H1 (cell line): ENCODE results near the gene DLG5. TPM values are rescaled to one million over a fixed set of nuclear protein-coding genes. Genes with fewer than 3 reads are reported as not detected.

Experiments
- CTCF ChIA-PET: fragments of 300-600 bp; sonication (Branson Sonifier 250); formaldehyde crosslinking; loops from one replicate; lab custom pipeline; 2021; ENCODE audit not compliant: partially characterized antibody; lab: Charles Lee
- POLR2A ChIA-PET: fragments of 300-600 bp; sonication (Branson Sonifier 250); formaldehyde crosslinking; loops from one replicate; lab custom pipeline; 2021; ENCODE audit warnings: inconsistent platforms; ENCODE audit not compliant: partially characterized antibody; lab: Charles Lee
- DNase-seq, 2 experiments: peaks; one replicate each; pipeline versions ENCODE4 v3.0.0 to v3.0.0-alpha.2; 2010 to 2022; ENCODE audit warnings: low spot score in 2 of 2, low read depth in 1 of 2, mixed read lengths in 1 of 2
- FAIRE-seq: peaks from 2 replicates; lab custom pipeline; 2011; peaks lifted over from hg19 to GRCh38; lab: Jason Lieb, UNC
- H2AFZ ChIP-seq: 2 replicates; pipeline ENCODE4 v1.8.1; 2012; ENCODE audit warnings: low read length, inconsistent platforms
- H2AK5ac ChIP-seq: 2 replicates; pipeline ENCODE4 v1.6.1; 2013; ENCODE audit warnings: low read depth, low read length
- H2BK120ac ChIP-seq: replicated peaks from 2 replicates; pipeline ENCODE3; 2013; ENCODE audit warnings: low read depth, low read length, inconsistent platforms
- H2BK12ac ChIP-seq: 2 replicates; pipeline ENCODE4 v1.6.1; 2013; ENCODE audit warnings: low read depth, low read length
- H2BK15ac ChIP-seq: 2 replicates; pipeline ENCODE4 v1.6.1; 2013; ENCODE audit warnings: low read length
- H2BK20ac ChIP-seq: 2 replicates; pipeline ENCODE4 v1.6.1; 2013; ENCODE audit warnings: low read length
- H2BK5ac ChIP-seq: 2 replicates; pipeline ENCODE4 v1.6.1; 2013; ENCODE audit warnings: low read depth, low read length
- H3K14ac ChIP-seq: 2 replicates; pipeline ENCODE4 v1.6.1; 2013; ENCODE audit warnings: inconsistent platforms; ENCODE audit not compliant: insufficient read length
- H3K18ac ChIP-seq: 2 replicates; pipeline ENCODE4 v1.6.1; 2013; ENCODE audit warnings: low read length; ENCODE audit errors: extremely low read depth
- H3K23ac ChIP-seq: 2 replicates; pipeline ENCODE4 v1.6.1; 2013; ENCODE audit warnings: inconsistent platforms; ENCODE audit not compliant: insufficient read length
- H3K23me2 ChIP-seq: 2 replicates; pipeline ENCODE4 v1.6.1; 2013; ENCODE audit warnings: low read depth, low read length
- H3K27ac ChIP-seq: 2 replicates; pipeline ENCODE4 v1.6.1; 2011; ENCODE audit warnings: low read depth, low read length, inconsistent platforms
- H3K27me3 ChIP-seq, 4 experiments: replicated peaks in 1 of 4; 1 replicate in 1 of 4; 2 replicates in 3 of 4; pipeline versions ENCODE4 v1.6.1 to v1.8.1; 2011 to 2013; ENCODE audit warnings: low read length in 3 of 4, mild to moderate bottlenecking in 3 of 4, inconsistent platforms in 2 of 4, mixed read lengths in 2 of 4, moderate library complexity in 1 of 4; ENCODE audit not compliant: control insufficient read depth in 3 of 4, insufficient read depth in 3 of 4; ENCODE audit errors: extremely low read depth in 1 of 4
- H3K36me3 ChIP-seq, 4 experiments: 2 replicates each; pipeline versions ENCODE4 v1.6.1 to v1.8.1; 2011 to 2013; ENCODE audit warnings: mild to moderate bottlenecking in 4 of 4, low read length in 3 of 4, moderate library complexity in 2 of 4, control low read depth in 1 of 4, inconsistent platforms in 1 of 4; ENCODE audit not compliant: insufficient read depth in 4 of 4, control insufficient read depth in 2 of 4
- H3K4ac ChIP-seq: replicated peaks from 2 replicates; pipeline ENCODE3; 2013; ENCODE audit warnings: low read length, low read depth, mixed read lengths, inconsistent platforms; ENCODE audit not compliant: insufficient read length
- H3K4me1 ChIP-seq, 4 experiments: replicated peaks in 1 of 4; 1 replicate in 1 of 4; 2 replicates in 3 of 4; pipeline versions ENCODE4 v1.6.1 to v1.8.1; 2011 to 2013; ENCODE audit warnings: low read length in 3 of 4, inconsistent platforms in 2 of 4, mixed read lengths in 1 of 4; ENCODE audit not compliant: insufficient read depth in 4 of 4, control insufficient read depth in 3 of 4
- H3K4me2 ChIP-seq, 2 experiments: 2 replicates each; pipeline versions ENCODE4 v1.6.1 to v1.8.1; 2011 to 2013; ENCODE audit warnings: low read depth in 2 of 2, low read length in 2 of 2, control low read depth in 1 of 2, inconsistent platforms in 1 of 2, mild to moderate bottlenecking in 1 of 2; ENCODE audit not compliant: insufficient read depth in 1 of 2
- H3K4me3 ChIP-seq, 4 experiments: fragments of 200-600, 300-600 bp in 1 of 4; sonication (generic), shearing (Covaris generic), sonication (Bioruptor Twin) in 1 of 4; 2 replicates each; pipeline versions ENCODE4 v1.5.1 to v1.8.1; 2011 to 2016; ENCODE audit warnings: low read length in 4 of 4, low read depth in 3 of 4, control low read depth in 2 of 4, inconsistent platforms in 2 of 4, mild to moderate bottlenecking in 2 of 4, mixed read lengths in 1 of 4, moderate library complexity in 1 of 4; ENCODE audit not compliant: insufficient read depth in 2 of 4; ENCODE audit errors: extremely low read depth in 1 of 4
- H3K56ac ChIP-seq: replicated peaks from 2 replicates; pipeline ENCODE3; 2013; ENCODE audit warnings: low read depth, mild to moderate bottlenecking, mixed read lengths, low read length, inconsistent platforms; ENCODE audit not compliant: insufficient read length
- H3K79me1 ChIP-seq: 2 replicates; pipeline ENCODE4 v1.6.1; 2013; ENCODE audit warnings: low read depth, low read length, control low read depth
- H3K79me2 ChIP-seq, 2 experiments: 2 replicates each; pipeline versions ENCODE4 v1.6.1 to v1.8.1; 2012 to 2013; ENCODE audit warnings: low read length in 2 of 2, mild to moderate bottlenecking in 2 of 2, inconsistent platforms in 1 of 2; ENCODE audit not compliant: insufficient read depth in 2 of 2, control insufficient read depth in 1 of 2
- H3K9ac ChIP-seq, 4 experiments: replicated peaks in 1 of 4; 1 replicate in 1 of 4; 2 replicates in 3 of 4; pipeline versions ENCODE4 v1.6.1 to v1.8.1; 2011 to 2013; ENCODE audit warnings: low read depth in 3 of 4, low read length in 3 of 4, control low read depth in 2 of 4, mild to moderate bottlenecking in 2 of 4, moderate library complexity in 2 of 4, inconsistent platforms in 1 of 4; ENCODE audit errors: extremely low read depth in 1 of 4
- H3K9me3 ChIP-seq, 2 experiments: 2 replicates each; pipeline versions ENCODE4 v1.6.1 to v1.8.1; 2012 to 2013; ENCODE audit warnings: mild to moderate bottlenecking in 2 of 2, moderate library complexity in 2 of 2, control low read depth in 1 of 2, inconsistent platforms in 1 of 2, low read depth in 1 of 2, low read length in 1 of 2, mixed read lengths in 1 of 2; ENCODE audit not compliant: insufficient read depth in 2 of 2
- H4K20me1 ChIP-seq, 2 experiments: replicated peaks in 1 of 2; 2 replicates each; pipeline versions ENCODE3 to v1.8.1; 2011 to 2013; ENCODE audit warnings: inconsistent platforms in 2 of 2, low read length in 2 of 2, mild to moderate bottlenecking in 1 of 2; ENCODE audit not compliant: insufficient read depth in 2 of 2, control insufficient read depth in 1 of 2
- H4K5ac ChIP-seq: 2 replicates; pipeline ENCODE4 v1.6.1; 2013; ENCODE audit warnings: low read length, low read depth, mixed read lengths, inconsistent platforms; ENCODE audit not compliant: insufficient read length
- H4K8ac ChIP-seq: 2 replicates; pipeline ENCODE4 v1.8.0; 2013; ENCODE audit warnings: mild to moderate bottlenecking, moderate library complexity, low read length, inconsistent platforms; ENCODE audit not compliant: insufficient read depth; ENCODE audit errors: extremely low read depth
- H4K91ac ChIP-seq: replicated peaks from 2 replicates; pipeline ENCODE3; 2013; ENCODE audit warnings: low read length, mixed read lengths, inconsistent platforms; ENCODE audit not compliant: insufficient read length
- BCL11A ChIP-seq, 2 experiments: IDR thresholded peaks; one replicate each; pipeline ENCODE4 v1.6.1; 2011; ENCODE audit warnings: low read depth in 2 of 2, low read length in 2 of 2, mild to moderate bottlenecking in 2 of 2
- KDM1A ChIP-seq: fragments of 200-600, 300-600 bp; sonication (generic); IDR thresholded peaks from 2 replicates; pipeline ENCODE4 v1.7.1; 2016; ENCODE audit warnings: mild to moderate bottlenecking, low read length, borderline replicate concordance
- RXRA ChIP-seq: IDR thresholded peaks from 2 replicates; pipeline ENCODE4 v1.6.1; 2011; ENCODE audit warnings: low read depth, mild to moderate bottlenecking, low read length, moderate library complexity; ENCODE audit not compliant: insufficient read depth
- SRF ChIP-seq: IDR thresholded peaks from 2 replicates; pipeline ENCODE4 v1.6.1; 2011; ENCODE audit warnings: mild to moderate bottlenecking, low read depth, low read length, moderate library complexity
- SUZ12 ChIP-seq: fragments of 200-600 bp; sonication (generic); IDR thresholded peaks from 2 replicates; pipeline ENCODE4 v1.6.1; 2012; ENCODE audit warnings: mild to moderate bottlenecking, inconsistent platforms, low read length, moderate library complexity, mixed read lengths
- TCF12 ChIP-seq: IDR thresholded peaks from 2 replicates; pipeline ENCODE4 v1.6.1; 2011; ENCODE audit warnings: low read depth, mild to moderate bottlenecking, low read length
- USF2 ChIP-seq: IDR thresholded peaks from 2 replicates; pipeline ENCODE4 v1.6.1; 2011; ENCODE audit warnings: low read length, improper control_type of control experiment
- WGBS, 2 experiments: shearing (Covaris generic) in 1 of 2; methylation state at CpG; one replicate each; pipeline versions ENCODE4 v1.1.6 to v1.1.7; 2013 to 2015; ENCODE audit warnings: low lambda C conversion rate in 2 of 2, mixed read lengths in 2 of 2, inconsistent platforms in 1 of 2, low coverage in 1 of 2, missing lambda C conversion rate in 1 of 2; ENCODE audit not compliant: insufficient replicate concordance in 2 of 2, insufficient coverage in 1 of 2, insufficient read length in 1 of 2; ENCODE audit errors: extremely low coverage in 1 of 2, missing lambda C conversion rate in 1 of 2; 5-methylcytosine and 5-hydroxymethylcytosine counted together
- polyA plus RNA-seq, 7 experiments: library from polyadenylated mRNA; depleted of rRNA in 3 of 7; stranded (reverse) in 5 of 7; unstranded in 2 of 7; fragments of >200 nt in 5 of 7; fragments of 200-250 nt in 2 of 7; gene quantifications; 1 replicate in 5 of 7; 2 replicates in 1 of 7; 4 replicates in 1 of 7; pipeline versions ENCODE4 v1.2.1 to v1.2.3, GENCODE V29; 2011 to 2013; ENCODE audit warnings: missing spikeins in 2 of 7, mixed read lengths in 2 of 7
- total RNA-seq: library from RNA; stranded (reverse); fragmentation: NEBNext Ultra II Directional; extraction: Animal tissue kit (Norgen Biotek cat#: 25700); gene quantifications from 2 replicates; pipeline ENCODE4 v1.2.1, GENCODE V29; 2021

Gene DLG5
- total and polyA plus RNA-seq, 2 of the 8 experiments (the other 6 are each of a cell fraction or from before 2014, with no cell fraction given): 15.6 to 71.4 TPM

- no peak overlapping the region for H4K91ac ChIP-seq
- H3K36me3 ChIP-seq: peaks cover 0 to 16% (median 1%) of the 10 kb centered on the region in 4 experiments; a peak in 3 of 8 replicates
- no peak overlapping the region for H3K4me2 ChIP-seq
- no peak overlapping the region for H2BK120ac ChIP-seq
- no peak overlapping the region for H3K56ac ChIP-seq
- DNase-seq (no peak), FAIRE-seq (no peak)
- 93% methylated on average over 17 of the region's 17 CpGs; no CpG with 5 or more reads in 1 of the 2 experiments for WGBS, 2 experiments
- H3K9me3 ChIP-seq: no peaks in the 10 kb centered on the region
- H3K79me1 ChIP-seq: peaks cover 4% of the 10 kb centered on the region; the same call in 1 of the 2 replicates
- no peaks in the 10 kb centered on the region for H3K27me3 ChIP-seq
- CTCF ChIA-PET: interaction anchor here (0.8 to 2.9 kb wide), 7 partner anchors 9 to 193 kb away, joined by 3 to 17 read pairs (median 4); no protein-coding TSS in a partner anchor
- no peak overlapping the region for H3K4me3 ChIP-seq
- no peaks in the 10 kb centered on the region for H3K23me2 ChIP-seq
- peaks cover 0 to 6% (median 4%) of the 10 kb centered on the region in 4 experiments; a peak in 5 of 7 replicates for H3K4me1 ChIP-seq
- no peak overlapping the region for H3K18ac ChIP-seq
- no peak overlapping the region for H2BK20ac ChIP-seq
- POLR2A ChIA-PET: interaction anchor here (0.6 to 1.5 kb wide), 3 partner anchors 19 to 156 kb away, joined by 3 to 5 read pairs (median 3); no protein-coding TSS in a partner anchor
- H3K23ac ChIP-seq: no peak overlapping the region
- H2AFZ ChIP-seq: no peak overlapping the region
- H4K5ac ChIP-seq: no peak overlapping the region
- H4K20me1 ChIP-seq: no peaks in the 10 kb centered on the region
- peaks cover 0 to 10% of the 10 kb centered on the region in 2 experiments; a peak in 1 of 4 replicates for H3K79me2 ChIP-seq
- H3K4ac ChIP-seq: no peak overlapping the region
- H3K14ac ChIP-seq: no peak overlapping the region
- H2BK12ac ChIP-seq: no peak overlapping the region
- no peak overlapping the region for H3K27ac ChIP-seq
- TF ChIP-seq KDM1A (no peak), SRF (no peak), SUZ12 (no peak), USF2 (no peak), BCL11A (IDR thresholded peaks at IDR 0.05; ENCODE audit: low read depth in 2 of 2, low read length in 2 of 2) (no peak), RXRA (no peak), TCF12 (no peak)
- H2BK15ac ChIP-seq: no peak overlapping the region
- H3K9ac ChIP-seq: no peak overlapping the region
- H2AK5ac ChIP-seq: peak overlapping the region; percentile 24; the same call in 1 of the 2 replicates
- H2BK5ac ChIP-seq: no peak overlapping the region
- peak overlapping the region; percentile 17; the same call in 1 of the 2 replicates for H4K8ac ChIP-seq
These were observed 70.0 kb downstream of the DLG5 start for GRCh38 chr10:77856566-77856965.
